Natural killer cell (primary cell): ENCODE results near the gene LCP2. TPM values are rescaled to one million over a fixed set of nuclear protein-coding genes. Genes with fewer than 3 reads are reported as not detected.
A peak's percentile ranks its signal among the peaks of the same experiment; 100 is the strongest.

Experiments used
- ATAC-seq, 3 donors: fragments of 150-1000 bp in 2 of 3; fragments of 200-7000 bp in 1 of 3; cut with Tn5 transposase; 1 replicate in 1 of 3; 2 replicates in 2 of 3; pipeline ENCODE4 v1.10.0; 2021; ENCODE audit warnings: mild to moderate bottlenecking in 2 of 3, moderate library complexity in 2 of 3
- DNase-seq, 2 donors: peaks; one replicate each; pipeline versions ENCODE4 v3.0.0 to v3.0.0-alpha.2; 2013 to 2021; ENCODE audit warnings: mixed read lengths in 1 of 2
- H3K27ac ChIP-seq: one replicate; pipeline ENCODE4 v1.5.1; 2013; ENCODE audit warnings: mild to moderate bottlenecking, low read length
- H3K27me3 ChIP-seq: one replicate; pipeline ENCODE4 v1.6.1; 2013; ENCODE audit warnings: low read length; ENCODE audit not compliant: control insufficient read depth, insufficient read depth
- H3K36me3 ChIP-seq: one replicate; pipeline ENCODE4 v1.6.1; 2013; ENCODE audit warnings: low read length; ENCODE audit not compliant: control insufficient read depth, insufficient read depth
- H3K4me1 ChIP-seq: one replicate; pipeline ENCODE4 v1.6.1; 2013; ENCODE audit warnings: low read length; ENCODE audit not compliant: control insufficient read depth, insufficient read depth
- H3K4me3 ChIP-seq: one replicate; pipeline ENCODE4 v1.5.1; 2013; ENCODE audit warnings: low read length
- H3K9me3 ChIP-seq: one replicate; pipeline ENCODE4 v1.6.1; 2013; ENCODE audit warnings: low read length; ENCODE audit not compliant: control insufficient read depth, insufficient read depth
- H3K27ac Mint-ChIP-seq, 2 donors: one replicate each; pipeline ENCODE4 v1.8.0; 2022; ENCODE audit warnings: mild to moderate bottlenecking in 2 of 2, mixed read lengths in 2 of 2, moderate library complexity in 1 of 2
- H3K27me3 Mint-ChIP-seq, 2 donors: one replicate each; pipeline ENCODE4 v1.8.0; 2022; ENCODE audit warnings: low read depth in 2 of 2, mixed read lengths in 2 of 2
- H3K36me3 Mint-ChIP-seq: one replicate; pipeline ENCODE4 v1.8.0; 2022; ENCODE audit warnings: mixed read lengths
- H3K4me1 Mint-ChIP-seq, 2 donors: one replicate each; pipeline ENCODE4 v1.8.0; 2022; ENCODE audit warnings: mixed read lengths in 2 of 2
- H3K4me3 Mint-ChIP-seq: one replicate; pipeline ENCODE4 v1.8.0; 2022; ENCODE audit warnings: mild to moderate bottlenecking, moderate library complexity, mixed read lengths
- H3K9me3 Mint-ChIP-seq, 2 donors: one replicate each; pipeline ENCODE4 v1.8.0; 2022; ENCODE audit warnings: mixed read lengths in 2 of 2
- WGBS: methylation state at CpG from one replicate; pipeline ENCODE4 v1.1.7; 2013; ENCODE audit warnings: missing lambda C conversion rate; ENCODE audit not compliant: insufficient coverage; 5-methylcytosine and 5-hydroxymethylcytosine counted together
- intact Hi-C: fragments of 100-400 bp; cut with micrococcal nuclease; formaldehyde crosslinking; loops from one replicate; pipeline ENCODE4 v1.14.2; 2022
- total RNA-seq, 4 donors: library from RNA; stranded (reverse); fragments of 120-200 nt in 1 of 4; gene quantifications; one replicate each; pipeline versions ENCODE4 v1.2.3 to v1.2.4, GENCODE V29; 2013 to 2022
- TF ChIP-seq, protein P1 (sequence below): fragments of 200-600 bp; IDR thresholded peaks from one replicate; pipeline ENCODE4 v1.8.0; 2022; ENCODE audit warnings: antibody characterized with exemption

The LCP2 gene
- total RNA-seq, 3 donors from 2014 or later (not counting 1 experiment from before 2014, with no cell fraction given): 376 to 488 (median 450) TPM

DNA sequence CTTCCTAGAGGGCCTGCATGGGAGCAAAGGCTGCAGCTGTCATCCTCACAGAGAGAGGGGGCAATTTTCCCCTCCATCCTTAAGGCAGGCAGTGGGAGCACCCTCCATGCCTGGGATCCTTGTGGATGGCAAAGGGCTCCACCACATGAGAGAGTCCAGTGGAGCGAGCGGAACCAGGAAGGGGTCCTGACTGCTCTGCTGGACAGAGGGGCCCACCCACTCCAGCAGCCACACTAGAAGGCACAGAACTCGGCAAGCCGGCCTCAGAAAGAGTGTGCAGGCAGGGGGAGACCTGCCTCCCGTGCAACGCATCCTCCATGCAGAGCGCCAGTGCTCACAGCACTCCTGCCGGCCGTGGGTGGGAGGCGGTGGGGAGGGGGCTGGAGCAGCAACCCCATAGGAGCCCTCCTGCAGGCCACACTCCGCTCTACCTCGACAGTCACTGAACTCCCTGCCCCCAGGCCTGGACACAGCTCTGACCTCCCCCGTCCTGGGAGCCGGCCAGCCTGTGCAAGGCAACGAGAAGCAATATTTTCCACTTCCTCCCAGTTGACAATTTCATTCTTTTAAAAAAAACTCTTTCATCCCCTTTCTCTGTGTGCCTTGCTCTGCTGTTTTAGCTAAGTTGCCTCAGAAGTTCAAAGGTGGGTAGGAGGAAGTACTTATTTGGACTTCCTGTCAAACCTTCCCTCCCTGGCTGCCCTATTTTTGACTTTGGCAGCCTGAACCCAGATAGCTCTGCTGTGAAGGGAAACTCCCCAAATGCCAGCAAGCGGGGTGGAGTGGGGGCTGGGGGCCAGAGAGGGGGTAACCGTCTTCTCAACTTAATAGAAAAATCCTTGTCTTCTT, 5.3 kb upstream of the LCP2 start:
- TF ChIP-seq, protein P1, sequence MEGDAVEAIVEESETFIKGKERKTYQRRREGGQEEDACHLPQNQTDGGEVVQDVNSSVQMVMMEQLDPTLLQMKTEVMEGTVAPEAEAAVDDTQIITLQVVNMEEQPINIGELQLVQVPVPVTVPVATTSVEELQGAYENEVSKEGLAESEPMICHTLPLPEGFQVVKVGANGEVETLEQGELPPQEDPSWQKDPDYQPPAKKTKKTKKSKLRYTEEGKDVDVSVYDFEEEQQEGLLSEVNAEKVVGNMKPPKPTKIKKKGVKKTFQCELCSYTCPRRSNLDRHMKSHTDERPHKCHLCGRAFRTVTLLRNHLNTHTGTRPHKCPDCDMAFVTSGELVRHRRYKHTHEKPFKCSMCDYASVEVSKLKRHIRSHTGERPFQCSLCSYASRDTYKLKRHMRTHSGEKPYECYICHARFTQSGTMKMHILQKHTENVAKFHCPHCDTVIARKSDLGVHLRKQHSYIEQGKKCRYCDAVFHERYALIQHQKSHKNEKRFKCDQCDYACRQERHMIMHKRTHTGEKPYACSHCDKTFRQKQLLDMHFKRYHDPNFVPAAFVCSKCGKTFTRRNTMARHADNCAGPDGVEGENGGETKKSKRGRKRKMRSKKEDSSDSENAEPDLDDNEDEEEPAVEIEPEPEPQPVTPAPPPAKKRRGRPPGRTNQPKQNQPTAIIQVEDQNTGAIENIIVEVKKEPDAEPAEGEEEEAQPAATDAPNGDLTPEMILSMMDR: no peak
- Mint-ChIP-seq H3K27me3 (no peaks in the 10 kb centered on the region), H3K27ac (peak overlapping the region; percentile 86 to 94), H3K36me3 (peaks cover under 1% of the 10 kb centered on the region), H3K9me3 (no peaks in the 10 kb centered on the region), H3K4me1 (peaks cover 29 to 53% of the 10 kb centered on the region in 2 donors), H3K4me3 (peak overlapping the region; percentile 86)
- H3K4me1 ChIP-seq: peaks cover 50% of the 10 kb centered on the region
- no peaks in the 10 kb centered on the region for H3K27me3 ChIP-seq
- DNase-seq (peak; percentile 36 to 97), ATAC-seq (peak; percentile 83 to 94 (median 94))
- H3K9me3 ChIP-seq: no peaks in the 10 kb centered on the region
- intact Hi-C loops: no loop called here
- H3K4me3 ChIP-seq: no peak overlapping the region
- WGBS: 19% methylated on average over 15 of the region's 17 CpGs
- peak overlapping the region; percentile 70 for H3K27ac ChIP-seq
- H3K36me3 ChIP-seq: no peaks in the 10 kb centered on the region

DNA sequence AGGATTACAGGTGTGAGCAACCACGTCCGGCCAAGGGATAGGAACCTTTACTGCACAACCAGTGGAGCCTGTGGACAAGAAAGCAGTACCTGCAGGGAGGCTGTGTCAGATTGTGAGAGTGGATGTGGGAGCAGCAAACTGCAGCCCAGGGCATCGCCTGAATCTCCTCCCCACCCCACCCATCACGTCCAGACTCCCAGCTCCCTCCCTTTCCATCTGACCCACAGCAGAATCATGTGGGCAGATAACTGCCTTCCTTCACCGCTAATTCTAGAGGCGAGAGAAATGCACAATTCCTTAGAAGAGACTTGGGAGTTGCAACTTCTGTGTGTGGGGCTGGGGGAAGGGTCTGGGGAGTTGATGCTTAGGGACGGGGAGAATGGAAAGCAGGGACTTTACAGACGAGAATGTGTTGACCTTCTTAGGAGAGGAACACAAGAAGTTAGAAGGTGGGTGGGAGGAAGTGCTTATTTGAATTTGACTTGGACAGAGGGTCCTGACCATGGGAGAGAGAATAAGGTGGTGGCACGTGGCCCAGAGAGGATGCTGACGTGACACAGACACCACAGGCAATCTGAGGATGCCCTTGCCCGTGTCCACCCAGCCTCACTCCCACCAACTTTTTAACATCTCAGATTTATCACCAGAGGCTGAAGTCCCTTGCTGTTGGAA, 4.5 kb upstream of the LCP2 start:
- Histone ChIP-seq H3K4me1 (peaks cover 57% of the 10 kb centered on the region), H3K27me3 (no peaks in the 10 kb centered on the region), H3K36me3 (no peaks in the 10 kb centered on the region), H3K9me3 (no peaks in the 10 kb centered on the region), H3K27ac (peak overlapping the region; percentile 70), H3K4me3 (no peak overlapping the region)
- H3K4me3 Mint-ChIP-seq: peak overlapping the region; percentile 58
- H3K27ac Mint-ChIP-seq: peak overlapping the region; percentile 86 to 94
- WGBS: 57% methylated on average over 11 of the region's 11 CpGs
- DNase-seq (peak in 1 of 2 donors; percentile 41), ATAC-seq (no peak)
- H3K36me3 Mint-ChIP-seq: peaks cover 8% of the 10 kb centered on the region
- no peaks in the 10 kb centered on the region for H3K9me3 Mint-ChIP-seq
- H3K27me3 Mint-ChIP-seq: no peaks in the 10 kb centered on the region
- TF ChIP-seq, protein P1: no peak
- H3K4me1 Mint-ChIP-seq: peaks cover 37 to 60% of the 10 kb centered on the region in 2 donors
- intact Hi-C loops: no loop called here

DNA sequence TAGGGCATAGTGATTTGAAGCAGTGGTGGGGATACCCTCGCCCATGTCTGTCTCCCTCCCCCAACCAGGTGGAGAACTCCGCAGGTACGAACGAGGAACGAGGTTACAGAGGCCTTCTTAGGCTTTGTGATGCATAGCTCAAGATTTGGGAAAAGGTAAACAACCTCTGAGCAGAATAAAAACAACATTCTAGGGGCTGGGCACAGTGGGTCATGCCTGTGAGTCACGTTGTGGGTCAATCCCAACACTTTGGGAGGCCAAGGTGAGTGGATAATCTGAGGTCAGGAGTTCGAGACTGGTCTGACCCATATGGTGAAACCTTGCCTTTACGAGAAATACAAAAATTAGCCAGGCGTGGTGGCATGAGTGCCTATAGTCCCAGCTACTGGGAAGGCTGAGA, 3.6 kb upstream of the LCP2 start:
- H3K36me3 Mint-ChIP-seq: peaks cover 11% of the 10 kb centered on the region
- TF ChIP-seq, protein P1: no peak
- H3K4me1 Mint-ChIP-seq: peaks cover 47 to 61% of the 10 kb centered on the region in 2 donors
- intact Hi-C loops: no loop called here
- DNase-seq (no peak), ATAC-seq (no peak)
- WGBS: 93% methylated on average over 8 of the region's 9 CpGs
- Histone ChIP-seq H3K27me3 (no peaks in the 10 kb centered on the region), H3K36me3 (no peaks in the 10 kb centered on the region), H3K4me3 (no peak overlapping the region), H3K27ac (no peak overlapping the region), H3K4me1 (peaks cover 57% of the 10 kb centered on the region), H3K9me3 (no peaks in the 10 kb centered on the region)
- H3K27ac Mint-ChIP-seq: peak overlapping the region in 1 of 2 donors; percentile 48
- no peaks in the 10 kb centered on the region for H3K9me3 Mint-ChIP-seq
- H3K27me3 Mint-ChIP-seq: no peaks in the 10 kb centered on the region
- H3K4me3 Mint-ChIP-seq: peak overlapping the region; percentile 35
